ENCODE measurements around the gene TBL1X. TPM values are rescaled to one million over a fixed set of nuclear protein-coding genes. Genes with fewer than 3 reads are reported as not detected.

TBL1X gene
- total and polyA plus RNA-seq, 2 donors (not counting 3 experiments of a cell fraction or from before 2014, with no cell fraction given) = 8.7 to 25.3 TPM

- TF ChIP-seq POLR2AphosphoS5 (IDR thresholded peaks at IDR 0.05; ENCODE audit: insufficient read depth, low read depth, low read length) (no peak), MYC (IDR thresholded peaks at IDR 0.05; ENCODE audit: low read depth, low read length) (no peak), MAX (IDR thresholded peaks at IDR 0.05; ENCODE audit: insufficient read depth, insufficient read length) (no peak), CTCF (IDR thresholded peaks at IDR 0.05; ENCODE audit: extremely low read depth in 1 of 2, insufficient read depth in 1 of 2, low read depth in 1 of 2, low read length in 2 of 2) (no peak)
- CTCF ChIA-PET = no interaction called here
- no peak for FAIRE-seq
- no peak for DNase-seq (ENCODE audit: low read depth, low spot score)
- Histone ChIP-seq H3K4me1 (ENCODE audit: control insufficient read depth, extremely low read depth, insufficient read depth, low read length) (peaks cover 13% of the 10 kb centered on the region), H3K9me1 (replicated peaks; ENCODE audit: control insufficient read depth, extremely low read depth, insufficient read depth, low read length) (no peaks in the 10 kb centered on the region), H4K20me1 (replicated peaks; ENCODE audit: control insufficient read depth, extremely low read depth, insufficient read depth, low read length) (no peaks in the 10 kb centered on the region), H3K4me3 (replicated peaks in 1 of 3; ENCODE audit: insufficient read depth in 1 of 3, low read depth in 1 of 3, low read length in 3 of 3) (no peak overlapping the region), H3K79me2 (ENCODE audit: control insufficient read depth, insufficient read depth, low read length) (no peaks in the 10 kb centered on the region), H3K27ac (ENCODE audit: insufficient read depth, low read depth, low read length) (no peak overlapping the region), H3K9ac (replicated peaks; ENCODE audit: extremely low read depth, insufficient read depth, low read length) (no peak overlapping the region), H3K27me3 (ENCODE audit: control insufficient read depth in 2 of 2, insufficient read depth in 2 of 2, low read length in 2 of 2) (no peaks in the 10 kb centered on the region), H3K9me3 (replicated peaks; ENCODE audit: control insufficient read depth, insufficient read depth, low read length) (no peaks in the 10 kb centered on the region), H3K4me2 (ENCODE audit: insufficient read depth, low read length) (no peak overlapping the region), H2AFZ (ENCODE audit: low read depth, low read length) (no peak overlapping the region), H3K36me3 (ENCODE audit: control insufficient read depth in 2 of 2, extremely low read depth in 1 of 2, insufficient read depth in 2 of 2, low read length in 2 of 2) (no peaks in the 10 kb centered on the region)
- dilution Hi-C loops (cut with MboI; ENCODE audit: extremely low pct_ligation_motif_present, low sequenced_read_pairs) (no loop called here), intact Hi-C loops (cut with micrococcal nuclease) (no loop called here)
- POLR2A ChIA-PET = no interaction called here
- BruUV-seq (replicated peaks) = no TSS peak
These were observed 193.6 kb downstream of the TBL1X start for GRCh38 chrX:9658409-9658808.

- DNase-seq (ENCODE audit: low read depth, low spot score) (no peak), FAIRE-seq (no peak)
- Histone ChIP-seq H3K79me2 (ENCODE audit: control insufficient read depth, insufficient read depth, low read length) (no peaks in the 10 kb centered on the region), H2AFZ (ENCODE audit: low read depth, low read length) (no peak overlapping the region), H3K9ac (replicated peaks; ENCODE audit: extremely low read depth, insufficient read depth, low read length) (no peak overlapping the region), H3K9me1 (replicated peaks; ENCODE audit: control insufficient read depth, extremely low read depth, insufficient read depth, low read length) (no peaks in the 10 kb centered on the region), H3K36me3 (ENCODE audit: control insufficient read depth in 2 of 2, extremely low read depth in 1 of 2, insufficient read depth in 2 of 2, low read length in 2 of 2) (no peaks in the 10 kb centered on the region), H3K4me1 (ENCODE audit: control insufficient read depth, extremely low read depth, insufficient read depth, low read length) (peaks cover 20% of the 10 kb centered on the region), H3K9me3 (replicated peaks; ENCODE audit: control insufficient read depth, insufficient read depth, low read length) (no peaks in the 10 kb centered on the region), H3K4me3 (replicated peaks in 1 of 3; ENCODE audit: insufficient read depth in 1 of 3, low read depth in 1 of 3, low read length in 3 of 3) (no peak overlapping the region), H3K27me3 (ENCODE audit: control insufficient read depth in 2 of 2, insufficient read depth in 2 of 2, low read length in 2 of 2) (no peaks in the 10 kb centered on the region), H3K4me2 (ENCODE audit: insufficient read depth, low read length) (no peak overlapping the region), H4K20me1 (replicated peaks; ENCODE audit: control insufficient read depth, extremely low read depth, insufficient read depth, low read length) (no peaks in the 10 kb centered on the region), H3K27ac (ENCODE audit: insufficient read depth, low read depth, low read length) (no peak overlapping the region)
- TF ChIP-seq MYC (IDR thresholded peaks at IDR 0.05; ENCODE audit: low read depth, low read length) (no peak), MAX (IDR thresholded peaks at IDR 0.05; ENCODE audit: insufficient read depth, insufficient read length) (no peak), POLR2A (IDR thresholded peaks at IDR 0.05; ENCODE audit: low read depth, low read length) (no peak), CTCF (IDR thresholded peaks at IDR 0.05; ENCODE audit: extremely low read depth in 1 of 2, insufficient read depth in 1 of 2, low read depth in 1 of 2, low read length in 2 of 2) (no peak), POLR2AphosphoS5 (IDR thresholded peaks at IDR 0.05; ENCODE audit: insufficient read depth, low read depth, low read length) (no peak), FOS (IDR thresholded peaks at IDR 0.05; ENCODE audit: borderline replicate concordance, insufficient read depth, low read length) (no peak), GATA2 (IDR thresholded peaks at IDR 0.05; ENCODE audit: insufficient read depth, insufficient read length, low read depth, low read length) (no peak), JUN (IDR thresholded peaks at IDR 0.05; ENCODE audit: borderline replicate concordance, insufficient read depth, insufficient read length, low read depth) (no peak), EZH2 (IDR thresholded peaks at IDR 0.05; ENCODE audit: borderline replicate concordance, low read depth, low read length, severe bottlenecking) (no peak)
- CTCF ChIA-PET = no interaction called here
- BruUV-seq (replicated peaks) = no TSS peak
- intact Hi-C loops (cut with micrococcal nuclease) (no loop called here), dilution Hi-C loops (cut with MboI; ENCODE audit: extremely low pct_ligation_motif_present, low sequenced_read_pairs) (no loop called here)
- POLR2A ChIA-PET = interaction anchor here (0.6 kb wide), 1 partner anchor 123 kb away, joined by 3 read pairs; no protein-coding TSS in a partner anchor
These were observed 194.8 kb downstream of the TBL1X start for GRCh38 chrX:9659571-9660195.

Measured in endothelial cell of umbilical vein (primary cell).